Measurements from ENCODE around the gene GNG14.

DNA sequence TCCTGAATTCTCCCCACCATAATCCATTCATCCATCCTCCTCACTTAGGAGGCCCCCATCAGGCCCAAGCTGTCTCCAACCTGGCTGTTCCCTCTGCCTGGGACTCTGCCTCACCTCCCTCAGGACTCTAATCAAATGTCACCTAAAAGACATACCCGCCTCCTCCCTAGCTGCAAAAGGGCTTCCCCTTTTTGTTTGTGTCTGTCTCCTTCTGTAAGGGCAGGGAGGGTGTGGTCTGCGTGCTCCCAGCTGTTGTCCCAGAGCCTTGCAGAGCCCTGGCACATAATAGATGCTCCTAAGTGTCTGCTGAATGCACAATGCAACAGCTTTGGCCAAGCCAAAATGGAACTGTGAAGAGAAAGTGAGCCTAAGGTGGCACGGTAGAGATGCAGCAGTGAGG, 42.3 kb downstream of the GNG14 start:
- no peak for TF ChIP-seq POLR2AphosphoS5 (IDR thresholded peaks at IDR 0.05; ENCODE audit: low read depth, low read length)
- TF ChIP-seq SIN3A (IDR thresholded peaks at IDR 0.05; ENCODE audit: borderline replicate concordance, insufficient read depth, low read length): no peak

Data from PFSK-1 (cell line).